Limb (tissue), 2 donors: Measurements from ENCODE around the gene TMEM72.

ENCODE experiments used
- DNase-seq, 2 donors: peaks; one replicate each; pipeline ENCODE4 v3.0.0-alpha.2; 2016; ENCODE audit errors: extremely low spot score in 2 of 2

The TMEM72 gene

GRCh38 chr10:44917848-44918247, 6.7 kb downstream of the TMEM72 start:
- DNase-seq = no peak

- DNase-seq = no peak
Observed at GRCh38 chr10:44920252-44920651, 9.1 kb downstream of the TMEM72 start.

GRCh38 chr10:44921061-44921460, 9.9 kb downstream of the TMEM72 start:
- DNase-seq = no peak

- no peak for DNase-seq
Observed at GRCh38 chr10:44921506-44921905, 10.4 kb downstream of the TMEM72 start.

GRCh38 chr10:44922021-44922420, 10.9 kb downstream of the TMEM72 start:
- no peak for DNase-seq

GRCh38 chr10:44922796-44923545, 11.8 kb downstream of the TMEM72 start:
- no peak for DNase-seq

GRCh38 chr10:44923611-44924010, 12.5 kb downstream of the TMEM72 start:
- no peak for DNase-seq

GRCh38 chr10:44924261-44925040, 13.3 kb downstream of the TMEM72 start:
- DNase-seq = no peak

- peak in 1 of 2 donors; percentile 67 for DNase-seq
Observed at GRCh38 chr10:44925224-44925623, 14.1 kb downstream of the TMEM72 start.

- DNase-seq = no peak
Observed at GRCh38 chr10:44925811-44926750, 14.9 kb downstream of the TMEM72 start.

- DNase-seq = no peak
Observed at GRCh38 chr10:44926751-44927351, 15.7 kb downstream of the TMEM72 start.

GRCh38 chr10:44927352-44927751, 16.2 kb downstream of the TMEM72 start:
- no peak for DNase-seq

- no peak for DNase-seq
Observed at GRCh38 chr10:44928462-44928861, 17.3 kb downstream of the TMEM72 start.

- DNase-seq = peak in 1 of 2 donors; percentile 27
Observed at GRCh38 chr10:44929356-44930255, 18.5 kb downstream of the TMEM72 start.

- peak in 1 of 2 donors; percentile 16 for DNase-seq
Observed at GRCh38 chr10:44930904-44931620, 19.9 kb downstream of the TMEM72 start.

GRCh38 chr10:44931621-44932516, 20.7 kb downstream of the TMEM72 start:
- peak in 1 of 2 donors; percentile 27 for DNase-seq

GRCh38 chr10:44932517-44933450, 21.6 kb downstream of the TMEM72 start:
- DNase-seq = peak; percentile 77 to 91
